Measurements from ENCODE around the gene SHQ1.

The SHQ1 gene

GRCh38 chr3:72847751-72848702 lies at the start of gene SHQ1:
Gene SHQ1, minus strand, starts transcription at chr3:72848445. Its CDS starts 105 bp downstream, at chr3:72848340.
- DNase-seq, result peak; percentile 24 to 90 (median 84)

GRCh38 chr3:72897758-72898007 lies 49.4 kb upstream of the SHQ1 start:
- DNase-seq, result no peak

- DNase-seq, result no peak
Observed at GRCh38 chr3:72896996-72897757, 48.9 kb upstream of the SHQ1 start.

- DNase-seq, result no peak
Observed at GRCh38 chr3:72894976-72895552, 46.8 kb upstream of the SHQ1 start.

GRCh38 chr3:72892870-72893269 lies 44.6 kb upstream of the SHQ1 start:
- DNase-seq, result no peak

- peak in 11 of 14 donors; percentile 18 to 76 (median 53) for DNase-seq
Observed at GRCh38 chr3:72892081-72892775, 44.0 kb upstream of the SHQ1 start.

GRCh38 chr3:72891053-72891855 lies 43.0 kb upstream of the SHQ1 start:
- peak in 4 of 14 donors; percentile 3 to 28 (median 12) for DNase-seq

- DNase-seq, result peak in 2 of 14 donors; percentile 6 to 30
Observed at GRCh38 chr3:72890166-72890925, 42.1 kb upstream of the SHQ1 start.

GRCh38 chr3:72889310-72890165 lies 41.3 kb upstream of the SHQ1 start:
- DNase-seq, result peak in 3 of 14 donors; percentile 14

GRCh38 chr3:72888546-72889309 lies 40.5 kb upstream of the SHQ1 start:
- DNase-seq, result peak in 8 of 14 donors; percentile 4 to 53 (median 23)

- peak in 12 of 14 donors; percentile 8 to 80 (median 46) for DNase-seq
Observed at GRCh38 chr3:72887705-72888545, 39.7 kb upstream of the SHQ1 start, which contains the start of gene GXYLT2. Gene GXYLT2, plus strand, starts transcription at chr3:72888046. Its CDS starts 188 bp downstream, at chr3:72888234.

- DNase-seq, result no peak
Observed at GRCh38 chr3:72887343-72887704, 39.1 kb upstream of the SHQ1 start.

- DNase-seq, result no peak
Observed at GRCh38 chr3:72872183-72872582, 23.9 kb upstream of the SHQ1 start.

GRCh38 chr3:72862314-72863090 lies 14.3 kb upstream of the SHQ1 start:
- no peak for DNase-seq

- no peak for DNase-seq
Observed at GRCh38 chr3:72860846-72861245, 12.6 kb upstream of the SHQ1 start.

- DNase-seq, result no peak
Observed at GRCh38 chr3:72860053-72860452, 11.8 kb upstream of the SHQ1 start.

- no peak for DNase-seq
Observed at GRCh38 chr3:72855001-72855400, 6.8 kb upstream of the SHQ1 start.

All from C1 segment of cervical spinal cord (tissue), 14 donors.